ENCODE data around the gene PLEKHA7. TPM values are rescaled to one million over a fixed set of nuclear protein-coding genes. Genes with fewer than 3 reads are reported as not detected.

PLEKHA7 gene
- total and polyA plus RNA-seq, 2 of the 13 experiments (the other 11 are each of a cell fraction or from before 2014, with no cell fraction given), result 17.5 to 18.7 TPM

- TF ChIP-seq ZNF784 (CRISPR knock-in tag; IDR thresholded peaks at IDR 0.05; ENCODE audit: borderline replicate concordance) (no peak), ZNF253 (CRISPR knock-in tag; IDR thresholded peaks at IDR 0.05; ENCODE audit: borderline replicate concordance) (no peak), ZNF34 (CRISPR knock-in tag; IDR thresholded peaks at IDR 0.05; ENCODE audit: borderline replicate concordance) (no peak), ZNF775 (CRISPR knock-in tag; IDR thresholded peaks at IDR 0.05; ENCODE audit: borderline replicate concordance) (no peak), ZNF644 (CRISPR knock-in tag; IDR thresholded peaks at IDR 0.05; ENCODE audit: low read depth) (no peak), BATF2 (CRISPR knock-in tag; IDR thresholded peaks at IDR 0.05) (no peak), POLR2AphosphoS5 (IDR thresholded peaks at IDR 0.05; ENCODE audit: low read depth, low read length) (no peak), ETS1 (CRISPR knock-in tag; IDR thresholded peaks at IDR 0.05) (no peak), ZNF552 (CRISPR knock-in tag; IDR thresholded peaks at IDR 0.05; ENCODE audit: borderline replicate concordance) (no peak), ZNF446 (CRISPR knock-in tag; IDR thresholded peaks at IDR 0.05) (peak; percentile 67; the same call in 1 of the 2 replicates), ZNF407 (CRISPR knock-in tag; IDR thresholded peaks at IDR 0.05; ENCODE audit: not compliant biosample characterization) (no peak), ZBTB20 (CRISPR knock-in tag; IDR thresholded peaks at IDR 0.05; ENCODE audit: borderline replicate concordance, low read depth) (no peak), TCF12 (IDR thresholded peaks at IDR 0.05) (no peak), TCF12 (CRISPR knock-in tag; IDR thresholded peaks at IDR 0.05) (no peak), MYPOP (CRISPR knock-in tag; IDR thresholded peaks at IDR 0.05) (peak; percentile 59), GTF2F1 (IDR thresholded peaks at IDR 0.05; ENCODE audit: low read length) (no peak)
These were observed 480 bp downstream of the PLEKHA7 start (continued) for GRCh38 chr11:17013548-17014320.
